Endodermal cell (in vitro differentiated cells): Measurements from ENCODE around the gene MEIKIN. TPM values are rescaled to one million over a fixed set of nuclear protein-coding genes. Genes with fewer than 3 reads are reported as not detected.

Source experiments
- DNase-seq: peaks from one replicate; pipeline ENCODE4 v3.0.0-alpha.2; 2017
- H3K27ac ChIP-seq: 2 replicates; pipeline ENCODE4 v1.5.1; 2013; ENCODE audit warnings: mild to moderate bottlenecking, low read depth, low read length, moderate library complexity
- H3K27me3 ChIP-seq: 2 replicates; pipeline ENCODE4 v1.6.1; 2013; ENCODE audit warnings: mild to moderate bottlenecking, low read length, moderate library complexity; ENCODE audit not compliant: insufficient read depth, control insufficient read depth, poor library complexity, severe bottlenecking
- H3K36me3 ChIP-seq: 2 replicates; pipeline ENCODE4 v1.7.0; 2013; ENCODE audit warnings: mild to moderate bottlenecking, low read length, moderate library complexity; ENCODE audit not compliant: control insufficient read depth, insufficient read depth
- H3K4me1 ChIP-seq: one replicate; pipeline ENCODE4 v1.7.0; 2013; ENCODE audit warnings: low read length; ENCODE audit not compliant: control insufficient read depth, insufficient read depth
- H3K4me3 ChIP-seq: 2 replicates; pipeline ENCODE4 v1.5.1; 2013; ENCODE audit warnings: mild to moderate bottlenecking, low read length, moderate library complexity
- H3K9ac ChIP-seq: 2 replicates; pipeline ENCODE4 v1.6.1; 2013; ENCODE audit warnings: mild to moderate bottlenecking, low read length, moderate library complexity; ENCODE audit not compliant: poor library complexity, severe bottlenecking; ENCODE audit errors: extremely low read depth
- H3K9me3 ChIP-seq: 2 replicates; pipeline ENCODE4 v1.6.1; 2013; ENCODE audit warnings: mild to moderate bottlenecking, low read length, moderate library complexity; ENCODE audit not compliant: control insufficient read depth
- H3K27ac Mint-ChIP-seq: 2 replicates; pipeline ENCODE4 v1.8.0; 2020; ENCODE audit warnings: mixed read lengths
- H3K27me3 Mint-ChIP-seq: 2 replicates; pipeline ENCODE4 v1.8.0; 2021; ENCODE audit warnings: mild to moderate bottlenecking, mixed read lengths; ENCODE audit not compliant: insufficient read depth
- H3K36me3 Mint-ChIP-seq: 2 replicates; pipeline ENCODE4 v1.8.0; 2020; ENCODE audit warnings: low read depth, mixed read lengths
- H3K4me1 Mint-ChIP-seq: 2 replicates; pipeline ENCODE4 v1.8.0; 2020; ENCODE audit warnings: mixed read lengths
- H3K4me3 Mint-ChIP-seq: 2 replicates; pipeline ENCODE4 v1.8.0; 2020; ENCODE audit warnings: mild to moderate bottlenecking, moderate library complexity, mixed read lengths
- H3K9me3 Mint-ChIP-seq: 2 replicates; pipeline ENCODE4 v1.8.0; 2020; ENCODE audit warnings: mild to moderate bottlenecking, mixed read lengths
- CTCF ChIP-seq: fragments of 200-600 bp; sonication (generic); conservative IDR thresholded peaks from 2 replicates; pipeline ENCODE4 v1.5.0; 2021; ENCODE audit warnings: antibody characterized with exemption, mild to moderate bottlenecking
- WGBS, 2 experiments: methylation state at CpG; one replicate each; pipeline versions ENCODE4 v1.1.5 to v1.1.7; 2013; ENCODE audit warnings: missing lambda C conversion rate in 2 of 2, mixed read lengths in 1 of 2; ENCODE audit not compliant: insufficient coverage in 1 of 2, insufficient read length in 1 of 2; 5-methylcytosine and 5-hydroxymethylcytosine counted together
- total RNA-seq, 2 donors: library from RNA; stranded (reverse); fragmentation: NEBNext Ultra II Directional in 1 of 2; extraction: Animal tissue kit (Norgen Biotek cat#: 25700) in 1 of 2; gene quantifications; 2 replicates in 1 of 2; 3 replicates in 1 of 2; pipeline ENCODE4 v1.2.1, GENCODE V29; 2021

MEIKIN gene
- total RNA-seq, 2 donors from 2014 or later, result not detected

- TF ChIP-seq CTCF, result no peak
- no peak for DNase-seq
- Histone ChIP-seq H3K27me3 (no peaks in the 10 kb centered on the region), H3K27ac (no peak overlapping the region), H3K9ac (no peak overlapping the region), H3K4me3 (no peak overlapping the region), H3K4me1 (no peaks in the 10 kb centered on the region), H3K36me3 (no peaks in the 10 kb centered on the region), H3K9me3 (no peaks in the 10 kb centered on the region)
- 87 to 100% methylated on average over 1 to 2 of the region's 2 CpGs for WGBS, 2 experiments
- Mint-ChIP-seq H3K4me1 (peaks cover 6% of the 10 kb centered on the region), H3K36me3 (no peaks in the 10 kb centered on the region), H3K27ac (no peak overlapping the region), H3K4me3 (no peak overlapping the region), H3K9me3 (no peaks in the 10 kb centered on the region), H3K27me3 (no peaks in the 10 kb centered on the region)
Measured at GRCh38 chr5:131977212-131977604, 31.7 kb upstream of the MEIKIN start.

- no peaks in the 10 kb centered on the region for H3K27me3 Mint-ChIP-seq
- no peaks in the 10 kb centered on the region for H3K36me3 ChIP-seq
- DNase-seq, result no peak
- no peak overlapping the region for H3K9ac ChIP-seq
- H3K9me3 Mint-ChIP-seq, result no peaks in the 10 kb centered on the region
- no peaks in the 10 kb centered on the region for H3K4me1 ChIP-seq
- H3K4me3 Mint-ChIP-seq, result no peak overlapping the region
- peaks cover 6% of the 10 kb centered on the region for H3K4me1 Mint-ChIP-seq
- 89 to 94% methylated on average over 5 to 6 of the region's 6 CpGs for WGBS, 2 experiments
- no peak for TF ChIP-seq CTCF
- no peak overlapping the region for H3K27ac Mint-ChIP-seq
- H3K27me3 ChIP-seq, result no peaks in the 10 kb centered on the region
- H3K9me3 ChIP-seq, result no peaks in the 10 kb centered on the region
- H3K36me3 Mint-ChIP-seq, result no peaks in the 10 kb centered on the region
- H3K4me3 ChIP-seq, result no peak overlapping the region
- H3K27ac ChIP-seq, result no peak overlapping the region
Measured at GRCh38 chr5:131976414-131977211, 31.1 kb upstream of the MEIKIN start.

GRCh38 chr5:131974956-131975726 is 29.7 kb upstream of the MEIKIN start:
- Mint-ChIP-seq H3K9me3 (no peaks in the 10 kb centered on the region), H3K4me3 (no peak overlapping the region)

More at GRCh38 chr5:131974956-131975726, 29.7 kb upstream of the MEIKIN start:
- peaks cover 6% of the 10 kb centered on the region for H3K4me1 Mint-ChIP-seq
- H3K36me3 ChIP-seq, result no peaks in the 10 kb centered on the region
- no peaks in the 10 kb centered on the region for H3K27me3 ChIP-seq
- peak; percentile 65 for DNase-seq
- H3K36me3 Mint-ChIP-seq, result no peaks in the 10 kb centered on the region
- WGBS, 2 experiments, result 63 to 78% methylated on average over 6 to 12 of the region's 12 CpGs
- H3K27ac ChIP-seq, result no peak overlapping the region
- no peak overlapping the region for H3K9ac ChIP-seq
- no peaks in the 10 kb centered on the region for H3K27me3 Mint-ChIP-seq
- TF ChIP-seq CTCF, result no peak
- no peaks in the 10 kb centered on the region for H3K9me3 ChIP-seq
- no peak overlapping the region for H3K27ac Mint-ChIP-seq
- no peaks in the 10 kb centered on the region for H3K4me1 ChIP-seq
- H3K4me3 ChIP-seq, result no peak overlapping the region
